ENCODE results near the gene SIPA1. TPM values are rescaled to one million over a fixed set of nuclear protein-coding genes. Genes with fewer than 3 reads are reported as not detected.

Gene SIPA1
- total RNA-seq, 2 experiments from 2014 or later, result 95.4 to 156 TPM

DNA sequence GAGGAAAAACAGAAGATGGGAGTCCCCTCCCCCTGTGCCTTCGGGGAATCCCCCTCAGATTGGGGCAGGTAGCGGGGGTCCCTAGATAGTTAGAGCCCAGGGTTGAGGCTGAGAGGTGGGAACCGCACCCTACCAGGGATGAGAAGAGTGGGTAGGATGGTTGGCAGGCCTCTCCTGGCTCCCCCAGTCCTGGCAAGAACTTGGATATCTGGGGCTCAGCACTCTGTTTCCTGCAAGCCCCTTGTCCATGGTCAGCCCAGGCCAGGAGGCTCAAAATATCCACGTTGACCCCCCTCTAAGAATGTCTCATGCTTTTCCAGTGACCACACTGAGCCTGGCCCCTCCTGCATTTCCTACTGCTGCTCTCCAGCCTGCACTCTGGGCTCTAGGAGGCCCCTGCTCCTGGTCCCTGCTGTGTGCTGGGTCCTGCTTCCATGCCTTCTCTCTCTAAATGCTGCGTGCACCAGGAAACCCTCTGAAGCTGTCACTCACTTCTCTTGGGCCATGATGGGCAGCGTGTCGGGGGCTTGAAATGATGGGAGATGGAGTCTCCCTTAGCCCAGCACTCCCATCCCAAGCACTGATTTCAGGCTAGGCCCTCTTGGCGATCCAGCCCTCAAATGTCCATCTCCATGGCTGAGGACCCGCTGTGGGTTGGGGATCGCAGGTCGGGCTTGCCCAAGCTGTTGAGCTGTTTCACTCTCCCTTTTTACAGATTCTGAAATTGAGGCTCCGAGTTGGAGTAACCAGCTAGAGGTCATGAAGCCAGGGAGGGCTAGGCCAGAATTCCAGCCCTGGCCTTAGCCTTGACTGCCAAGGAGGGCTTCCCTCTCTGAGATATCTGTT is 25.9 kb upstream of the SIPA1 start:
- DNase-seq (ENCODE audit: low spot score), result no peak
- intact Hi-C loops (cut with micrococcal nuclease; ENCODE audit: unreplicated experiment), result no loop called here
- Histone ChIP-seq H4K20me1 (ENCODE audit: insufficient read depth, low read length) (no peaks in the 10 kb centered on the region), H3K9me3 (ENCODE audit: low read length) (no peaks in the 10 kb centered on the region), H3K79me2 (ENCODE audit: insufficient read depth, low read depth, low read length) (peaks cover 35% of the 10 kb centered on the region), H3K4me3 (ENCODE audit: low read depth, low read length, poor library complexity, severe bottlenecking) (no peak overlapping the region), H3K36me3 (ENCODE audit: insufficient read depth, low read length) (peaks cover 13% of the 10 kb centered on the region), H3K9me2 (ENCODE audit: insufficient read depth, low read length) (no peaks in the 10 kb centered on the region), H3K4me2 (ENCODE audit: low read length) (peak overlapping the region; percentile 88), H2AFZ (ENCODE audit: low read length) (no peak overlapping the region), H3K27ac (ENCODE audit: low read depth, low read length, poor library complexity, severe bottlenecking) (no peak overlapping the region), H3K4me1 (ENCODE audit: insufficient read depth, low read length, poor library complexity, severe bottlenecking) (peaks cover 37% of the 10 kb centered on the region)
- POLR2A ChIA-PET, result no interaction called here
- TF ChIP-seq, protein P1, sequence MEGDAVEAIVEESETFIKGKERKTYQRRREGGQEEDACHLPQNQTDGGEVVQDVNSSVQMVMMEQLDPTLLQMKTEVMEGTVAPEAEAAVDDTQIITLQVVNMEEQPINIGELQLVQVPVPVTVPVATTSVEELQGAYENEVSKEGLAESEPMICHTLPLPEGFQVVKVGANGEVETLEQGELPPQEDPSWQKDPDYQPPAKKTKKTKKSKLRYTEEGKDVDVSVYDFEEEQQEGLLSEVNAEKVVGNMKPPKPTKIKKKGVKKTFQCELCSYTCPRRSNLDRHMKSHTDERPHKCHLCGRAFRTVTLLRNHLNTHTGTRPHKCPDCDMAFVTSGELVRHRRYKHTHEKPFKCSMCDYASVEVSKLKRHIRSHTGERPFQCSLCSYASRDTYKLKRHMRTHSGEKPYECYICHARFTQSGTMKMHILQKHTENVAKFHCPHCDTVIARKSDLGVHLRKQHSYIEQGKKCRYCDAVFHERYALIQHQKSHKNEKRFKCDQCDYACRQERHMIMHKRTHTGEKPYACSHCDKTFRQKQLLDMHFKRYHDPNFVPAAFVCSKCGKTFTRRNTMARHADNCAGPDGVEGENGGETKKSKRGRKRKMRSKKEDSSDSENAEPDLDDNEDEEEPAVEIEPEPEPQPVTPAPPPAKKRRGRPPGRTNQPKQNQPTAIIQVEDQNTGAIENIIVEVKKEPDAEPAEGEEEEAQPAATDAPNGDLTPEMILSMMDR (conservative IDR thresholded peaks at IDR 0.05; ENCODE audit: low read length), result no peak
- TF ChIP-seq EZH2phosphoT487 (IDR thresholded peaks at IDR 0.05; ENCODE audit: borderline replicate concordance, low read depth, low read length), result no peak
- CTCF ChIA-PET (ENCODE audit: unreplicated experiment), result no interaction called here
- BruUV-seq (replicated peaks), result no TSS peak

DNA sequence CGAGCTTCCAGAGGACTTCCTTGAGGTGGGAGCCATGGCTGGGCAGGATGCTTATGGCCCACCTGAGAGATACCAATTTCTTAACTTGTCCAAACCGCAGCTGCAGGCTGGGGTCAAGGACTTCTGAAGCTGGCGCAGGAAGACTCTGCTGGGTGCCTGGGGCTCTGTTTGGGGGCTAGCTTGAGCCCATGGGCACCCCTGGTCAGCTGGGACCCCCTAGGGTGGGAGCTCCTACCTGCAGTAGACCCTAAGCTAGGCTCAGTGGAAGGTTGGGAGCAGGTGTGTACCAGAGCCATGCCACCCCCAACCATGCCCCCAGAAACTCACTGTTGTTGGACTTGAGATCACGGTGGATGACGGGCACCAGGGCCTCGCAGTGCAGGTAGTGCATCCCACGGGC is 25.2 kb upstream of the SIPA1 start:
- no peaks in the 10 kb centered on the region for H4K20me1 ChIP-seq (ENCODE audit: insufficient read depth, low read length)
- peak overlapping the region; percentile 88 for H3K4me2 ChIP-seq (ENCODE audit: low read length)
- ChIA-PET POLR2A (interaction anchor here (0.5 to 0.7 kb wide), 2 partner anchors 38 to 209 kb away, joined by 4 to 5 read pairs; no protein-coding TSS in a partner anchor), CTCF (ENCODE audit: unreplicated experiment) (interaction anchor here (0.8 kb wide), 1 partner anchor 1372 kb away, joined by 3 read pairs; the partner anchor contains the start of gene FKBP2)
- no peaks in the 10 kb centered on the region for H3K9me2 ChIP-seq (ENCODE audit: insufficient read depth, low read length)
- H3K4me3 ChIP-seq (ENCODE audit: low read depth, low read length, poor library complexity, severe bottlenecking), result peak overlapping the region; percentile 97
- no peak for DNase-seq (ENCODE audit: low spot score)
- no peak overlapping the region for H2AFZ ChIP-seq (ENCODE audit: low read length)
- intact Hi-C loops (cut with micrococcal nuclease; ENCODE audit: unreplicated experiment), result no loop called here
- H3K79me2 ChIP-seq (ENCODE audit: insufficient read depth, low read depth, low read length), result peaks cover 42% of the 10 kb centered on the region
- H3K9me3 ChIP-seq (ENCODE audit: low read length), result no peaks in the 10 kb centered on the region
- H3K4me1 ChIP-seq (ENCODE audit: insufficient read depth, low read length, poor library complexity, severe bottlenecking), result peaks cover 44% of the 10 kb centered on the region
- no TSS peak for BruUV-seq (replicated peaks)
- no peak overlapping the region for H3K27ac ChIP-seq (ENCODE audit: low read depth, low read length, poor library complexity, severe bottlenecking)
- no peak for TF ChIP-seq EZH2phosphoT487 (IDR thresholded peaks at IDR 0.05; ENCODE audit: borderline replicate concordance, low read depth, low read length)
- TF ChIP-seq, protein P1 (conservative IDR thresholded peaks at IDR 0.05; ENCODE audit: low read length), result no peak
- H3K36me3 ChIP-seq (ENCODE audit: insufficient read depth, low read length), result peaks cover 13% of the 10 kb centered on the region
